Measurements from ENCODE around the gene ZC3H18. TPM values are rescaled to one million over a fixed set of nuclear protein-coding genes. Genes with fewer than 3 reads are reported as not detected.

The ZC3H18 gene
- total RNA-seq, 3 donors from 2014 or later: 12.5 to 14.9 (median 13.3) TPM

DNA sequence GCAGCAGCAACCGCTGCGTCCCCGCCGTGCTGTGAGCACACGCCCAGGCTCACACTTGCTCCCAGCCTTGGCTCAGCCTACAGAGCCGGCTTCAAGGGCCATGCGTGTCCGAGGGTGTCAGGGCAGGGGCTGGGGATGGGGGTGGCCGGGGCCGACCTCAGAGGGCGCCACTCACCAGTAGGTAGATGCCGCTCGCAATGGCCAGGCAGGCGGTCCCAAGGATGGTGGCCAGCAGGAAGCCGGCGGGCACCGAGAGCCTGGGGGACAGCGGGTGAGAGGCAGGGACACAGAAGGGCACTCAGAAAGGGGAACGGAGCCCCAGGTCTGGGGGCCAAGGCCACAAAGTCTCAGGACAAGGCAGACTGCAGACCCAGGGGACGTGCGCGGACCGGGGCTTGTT is 75.7 kb downstream of the ZC3H18 start:
- peaks cover 0 to 2% of the 10 kb centered on the region in 2 donors for H3K27me3 ChIP-seq
- intact Hi-C loops (cut with DNase I; ENCODE audit: low total_unique reads): no loop called here
- no peaks in the 10 kb centered on the region for H3K4me1 ChIP-seq
- TF ChIP-seq, protein P1, sequence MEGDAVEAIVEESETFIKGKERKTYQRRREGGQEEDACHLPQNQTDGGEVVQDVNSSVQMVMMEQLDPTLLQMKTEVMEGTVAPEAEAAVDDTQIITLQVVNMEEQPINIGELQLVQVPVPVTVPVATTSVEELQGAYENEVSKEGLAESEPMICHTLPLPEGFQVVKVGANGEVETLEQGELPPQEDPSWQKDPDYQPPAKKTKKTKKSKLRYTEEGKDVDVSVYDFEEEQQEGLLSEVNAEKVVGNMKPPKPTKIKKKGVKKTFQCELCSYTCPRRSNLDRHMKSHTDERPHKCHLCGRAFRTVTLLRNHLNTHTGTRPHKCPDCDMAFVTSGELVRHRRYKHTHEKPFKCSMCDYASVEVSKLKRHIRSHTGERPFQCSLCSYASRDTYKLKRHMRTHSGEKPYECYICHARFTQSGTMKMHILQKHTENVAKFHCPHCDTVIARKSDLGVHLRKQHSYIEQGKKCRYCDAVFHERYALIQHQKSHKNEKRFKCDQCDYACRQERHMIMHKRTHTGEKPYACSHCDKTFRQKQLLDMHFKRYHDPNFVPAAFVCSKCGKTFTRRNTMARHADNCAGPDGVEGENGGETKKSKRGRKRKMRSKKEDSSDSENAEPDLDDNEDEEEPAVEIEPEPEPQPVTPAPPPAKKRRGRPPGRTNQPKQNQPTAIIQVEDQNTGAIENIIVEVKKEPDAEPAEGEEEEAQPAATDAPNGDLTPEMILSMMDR (IDR thresholded peaks at IDR 0.05): no peak
- TF ChIP-seq POLR2A (IDR thresholded peaks at IDR 0.05): no peak
- no peak for TF ChIP-seq POLR2AphosphoS5 (IDR thresholded peaks at IDR 0.05)
- H3K36me3 ChIP-seq: no peaks in the 10 kb centered on the region
- no peak for DNase-seq (ENCODE audit: low spot score in 2 of 2)
- H3K27ac ChIP-seq: no peak overlapping the region
- no peak overlapping the region for H3K4me3 ChIP-seq
- H3K9me3 ChIP-seq: no peaks in the 10 kb centered on the region

DNA sequence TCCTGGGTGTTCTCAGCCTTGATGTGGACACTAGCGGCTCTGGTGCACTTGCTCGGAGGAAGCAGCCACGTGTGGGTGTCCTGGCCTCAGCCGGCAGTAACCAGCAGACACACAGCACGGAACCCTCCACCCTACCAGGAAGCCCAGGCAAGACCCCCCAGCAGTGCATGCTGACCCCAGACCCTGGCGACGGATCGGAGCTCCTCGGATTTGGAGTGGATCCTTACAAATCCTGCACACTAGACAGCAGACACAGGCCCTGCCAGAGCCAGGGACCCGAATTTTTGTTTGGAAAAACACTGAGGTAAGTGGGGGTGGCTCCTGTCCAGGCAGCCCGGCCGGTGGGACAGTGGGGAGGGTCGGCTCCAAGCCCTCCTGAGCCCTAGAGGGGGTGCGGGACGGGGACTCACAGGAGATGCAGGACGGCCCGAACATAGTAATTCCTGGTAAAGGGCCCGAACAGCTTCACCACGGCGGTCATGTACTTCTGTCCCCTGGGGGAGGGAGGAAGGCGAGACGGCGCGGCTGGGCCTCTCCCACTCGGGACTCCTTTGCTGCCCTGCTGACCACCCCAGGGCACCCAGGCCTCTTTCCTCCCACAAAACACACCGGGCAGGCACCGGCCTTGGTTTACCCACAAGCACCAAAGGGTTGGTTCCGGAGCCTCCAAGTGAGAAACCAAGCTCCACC is 76.3 kb downstream of the ZC3H18 start:
- no peak overlapping the region for H3K4me3 ChIP-seq
- DNase-seq (ENCODE audit: low spot score in 2 of 2): no peak
- H3K4me1 ChIP-seq: peaks cover 3% of the 10 kb centered on the region in 2 donors
- H3K9me3 ChIP-seq: no peaks in the 10 kb centered on the region
- intact Hi-C loops (cut with DNase I; ENCODE audit: low total_unique reads): no loop called here
- H3K27me3 ChIP-seq: no peaks in the 10 kb centered on the region
- H3K27ac ChIP-seq: no peak overlapping the region
- no peaks in the 10 kb centered on the region for H3K36me3 ChIP-seq
- TF ChIP-seq POLR2AphosphoS5 (IDR thresholded peaks at IDR 0.05) (no peak), POLR2A (IDR thresholded peaks at IDR 0.05) (no peak)
- TF ChIP-seq, protein P1 (IDR thresholded peaks at IDR 0.05): no peak

DNA sequence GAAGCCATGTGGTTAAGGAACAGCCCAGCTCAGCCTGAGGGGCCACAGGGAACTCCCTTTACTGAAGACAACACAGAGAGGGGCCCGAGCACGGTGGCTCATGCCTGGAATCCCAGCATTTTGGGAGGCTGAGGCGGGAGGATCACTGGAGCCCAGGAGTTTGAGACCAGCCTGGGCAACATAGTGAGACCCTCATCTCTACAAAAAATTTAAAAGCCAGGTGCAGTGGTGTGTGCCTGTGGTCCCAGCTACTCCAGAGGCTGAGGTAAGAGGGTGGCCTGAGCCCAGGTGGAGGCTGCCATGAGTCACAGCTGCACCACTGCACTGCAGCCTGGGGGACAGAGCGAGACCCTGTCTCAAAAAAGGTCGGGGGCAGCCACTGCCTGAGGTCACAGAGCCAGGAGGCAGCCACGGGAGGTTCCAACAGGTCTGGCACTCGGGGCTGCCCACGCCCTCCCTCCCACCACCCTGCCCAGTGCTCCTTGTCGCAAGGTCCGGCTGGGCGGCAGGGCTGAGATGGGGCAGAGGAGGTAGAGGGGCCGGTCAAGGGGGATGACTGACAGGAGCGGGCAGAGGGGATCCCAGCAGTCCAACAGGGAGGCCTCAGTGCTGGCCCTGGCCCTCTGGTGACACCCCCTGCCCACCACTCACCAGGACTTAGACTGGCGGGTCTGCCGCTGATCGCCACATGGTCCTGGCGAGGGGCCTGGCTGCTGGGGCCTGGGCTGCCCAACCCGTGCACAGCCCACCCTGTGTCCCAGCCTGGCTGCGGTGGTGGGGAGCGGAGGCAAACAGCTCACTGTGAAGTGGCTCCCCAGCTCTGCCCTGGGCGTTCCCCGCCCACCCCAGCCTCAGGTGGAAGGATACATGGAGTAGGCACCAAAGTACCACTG is 77.2 kb downstream of the ZC3H18 start:
- Histone ChIP-seq H3K27me3 (no peaks in the 10 kb centered on the region), H3K4me3 (no peak overlapping the region), H3K27ac (no peak overlapping the region), H3K9me3 (no peaks in the 10 kb centered on the region), H3K36me3 (no peaks in the 10 kb centered on the region), H3K4me1 (peaks cover 3% of the 10 kb centered on the region in 2 donors)
- intact Hi-C loops (cut with DNase I; ENCODE audit: low total_unique reads): no loop called here
- TF ChIP-seq, protein P1 (IDR thresholded peaks at IDR 0.05): no peak
- TF ChIP-seq POLR2A (IDR thresholded peaks at IDR 0.05) (no peak), POLR2AphosphoS5 (IDR thresholded peaks at IDR 0.05) (no peak)
- DNase-seq (ENCODE audit: low spot score in 2 of 2): no peak

DNA sequence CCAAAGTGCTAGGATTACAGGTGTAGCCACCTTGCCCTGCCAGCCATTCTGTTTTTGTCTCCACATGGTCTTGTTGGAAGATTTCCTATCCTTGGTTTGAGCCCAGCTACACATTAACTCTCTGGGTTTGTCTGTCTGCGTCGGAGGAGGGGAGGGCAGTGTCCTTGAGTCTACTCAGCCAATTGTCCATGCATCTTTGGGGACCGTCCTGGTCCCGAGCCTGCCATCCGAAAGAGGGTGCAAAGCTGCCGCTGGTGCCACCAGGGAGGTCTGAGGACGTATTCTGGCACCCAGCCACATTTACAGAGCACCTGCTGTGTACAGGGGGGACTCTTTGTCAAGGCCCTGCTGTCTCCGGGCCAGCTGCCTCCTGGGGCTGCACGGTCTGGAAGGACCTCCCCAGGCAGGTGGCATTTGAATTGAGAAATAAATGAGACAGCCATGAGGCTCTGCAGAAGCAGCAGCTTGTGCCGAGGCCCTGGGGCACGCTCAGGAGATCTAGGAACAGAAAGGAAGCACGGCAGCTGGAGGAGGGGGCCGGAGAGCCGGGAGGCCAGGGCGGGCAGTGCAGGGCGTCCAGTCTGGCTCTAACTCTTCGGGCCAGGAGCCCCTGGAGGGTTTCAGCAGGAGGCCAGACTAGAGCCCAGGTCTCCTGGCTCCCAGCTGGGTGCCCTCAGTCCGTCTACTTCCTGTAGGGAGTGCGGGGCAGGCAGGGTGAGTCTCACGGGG is 79.2 kb downstream of the ZC3H18 start:
- H3K4me1 ChIP-seq: peaks cover 3% of the 10 kb centered on the region in 2 donors
- H3K36me3 ChIP-seq: no peaks in the 10 kb centered on the region
- TF ChIP-seq POLR2A (IDR thresholded peaks at IDR 0.05): no peak
- TF ChIP-seq POLR2AphosphoS5 (IDR thresholded peaks at IDR 0.05): no peak
- TF ChIP-seq, protein P1 (IDR thresholded peaks at IDR 0.05): no peak
- intact Hi-C loops (cut with DNase I; ENCODE audit: low total_unique reads): no loop called here
- no peaks in the 10 kb centered on the region for H3K27me3 ChIP-seq
- H3K4me3 ChIP-seq: peak overlapping the region; percentile 84 to 86 (median 86)
- no peaks in the 10 kb centered on the region for H3K9me3 ChIP-seq
- peak overlapping the region in 1 of 2 donors; percentile 71 for H3K27ac ChIP-seq
- no peak for DNase-seq (ENCODE audit: low spot score in 2 of 2)

Data from breast epithelium (tissue), 4 donors.